ENCODE measurements around the gene SFPQ.
"Not testable (repeated sequence)": the region's sequence is repeated elsewhere in the genome, so short reads cannot be mapped to it uniquely, and the experiment has no call there.

Gene SFPQ

DNA sequence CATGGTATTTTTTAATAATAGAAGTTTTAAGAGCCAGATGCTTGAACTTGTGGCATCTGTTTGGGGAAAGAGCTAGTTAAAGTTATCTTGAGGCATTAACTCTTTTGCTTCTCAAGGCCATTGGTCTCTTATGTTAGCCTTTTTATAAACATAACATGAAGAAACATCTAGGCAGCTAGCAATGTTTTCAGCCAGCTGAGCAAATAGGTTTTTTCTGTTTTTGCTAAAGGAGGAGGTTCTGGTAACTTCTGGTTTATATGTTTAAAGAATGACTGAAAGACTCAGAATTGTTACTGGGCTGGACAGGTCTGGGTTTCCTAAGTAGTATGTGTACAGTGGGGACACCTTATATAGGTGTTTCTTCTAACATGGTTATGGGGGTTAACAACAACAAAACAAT, 50.7 kb downstream of the SFPQ start:
- DNase-seq = not testable (repeated sequence)

DNA sequence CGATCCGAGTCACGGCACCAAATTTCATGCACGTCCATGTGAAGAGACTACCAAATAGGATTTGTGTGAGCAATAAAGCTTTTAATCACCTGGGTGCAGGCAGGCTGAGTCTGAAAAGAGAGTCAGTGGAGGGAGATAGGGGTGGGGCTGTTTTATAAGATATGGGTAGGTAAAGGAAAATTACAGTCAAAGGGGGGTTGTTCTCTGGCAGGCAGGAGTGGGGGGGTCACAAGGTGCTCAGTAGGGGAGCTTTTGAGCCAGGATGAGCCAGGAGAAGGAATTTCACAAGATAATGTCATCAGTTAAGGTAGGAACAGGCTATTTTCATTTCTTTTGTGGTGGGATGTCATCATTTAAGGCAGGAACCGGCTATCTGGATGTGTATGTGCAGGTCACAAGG, 55.4 kb downstream of the SFPQ start:
- DNase-seq = not testable (repeated sequence)

DNA sequence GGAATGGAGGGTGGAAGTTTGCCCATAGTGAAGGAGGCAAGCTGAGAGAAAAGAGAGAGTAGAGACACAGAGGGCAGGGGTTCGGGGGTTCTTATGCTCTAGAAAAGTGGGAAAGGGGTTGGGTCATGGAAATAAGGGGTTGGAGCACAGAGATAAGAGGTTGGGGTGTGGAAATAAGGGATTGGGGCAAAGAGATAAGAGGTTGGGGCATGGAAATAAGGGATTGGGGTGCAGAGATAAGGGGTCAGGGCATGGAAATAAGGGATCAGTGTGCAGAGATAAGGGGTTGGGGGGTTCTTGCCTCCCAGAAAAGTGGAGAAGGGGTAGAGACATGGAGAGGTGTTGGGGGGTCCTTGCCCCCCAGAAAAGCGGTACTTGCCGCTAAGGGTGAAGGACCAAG, 56.2 kb downstream of the SFPQ start:
- no peak for DNase-seq
